Epithelial cell of proximal tubule (primary cell): ENCODE results near the gene TAS2R38. TPM values are rescaled to one million over a fixed set of nuclear protein-coding genes. Genes with fewer than 3 reads are reported as not detected.

Source experiments
- DNase-seq: peaks from one replicate; pipeline ENCODE4 v3.0.0-alpha.2; 2011; ENCODE audit warnings: low read depth
- H3K4me3 ChIP-seq: 2 replicates; pipeline ENCODE4 v1.5.1; 2011; ENCODE audit warnings: low read depth, mild to moderate bottlenecking, low read length
- CTCF ChIP-seq: conservative IDR thresholded peaks from 2 replicates; pipeline ENCODE4 v1.5.1; 2012; ENCODE audit warnings: low read depth, mild to moderate bottlenecking, low read length
- total RNA-seq: library from RNA; depleted of rRNA; stranded (reverse); fragments of >200 nt; gene quantifications from 2 replicates; pipeline ENCODE4 v1.2.3, GENCODE V29; 2015

TAS2R38 gene
- total RNA-seq, 1 donor from 2014 or later: not detected

- DNase-seq: no peak
- TF ChIP-seq CTCF: no peak
- H3K4me3 ChIP-seq: no peak overlapping the region
Observed at GRCh38 chr7:142002179-142002578, 28.6 kb upstream of the TAS2R38 start.

- no peak for TF ChIP-seq CTCF
- peak; percentile 33 for DNase-seq
- H3K4me3 ChIP-seq: no peak overlapping the region
Observed at GRCh38 chr7:142001163-142001874, 27.7 kb upstream of the TAS2R38 start.

GRCh38 chr7:142000244-142000643 is 26.7 kb upstream of the TAS2R38 start:
- H3K4me3 ChIP-seq: no peak overlapping the region
- TF ChIP-seq CTCF: no peak
- DNase-seq: no peak

- no peak overlapping the region for H3K4me3 ChIP-seq
- DNase-seq: no peak
- TF ChIP-seq CTCF: no peak
Observed at GRCh38 chr7:141999058-141999623, 25.6 kb upstream of the TAS2R38 start.

GRCh38 chr7:141993354-141993753 is 19.8 kb upstream of the TAS2R38 start:
- H3K4me3 ChIP-seq: no peak overlapping the region
- TF ChIP-seq CTCF: no peak
- no peak for DNase-seq

GRCh38 chr7:141992688-141993087 is 19.1 kb upstream of the TAS2R38 start:
- TF ChIP-seq CTCF: no peak
- H3K4me3 ChIP-seq: no peak overlapping the region
- DNase-seq: no peak

GRCh38 chr7:141992156-141992555 is 18.6 kb upstream of the TAS2R38 start:
- no peak for TF ChIP-seq CTCF
- DNase-seq: no peak
- no peak overlapping the region for H3K4me3 ChIP-seq
